Frontal cortex (tissue), 4 donors: ENCODE measurements around the gene CENPX. TPM values are rescaled to one million over a fixed set of nuclear protein-coding genes. Genes with fewer than 3 reads are reported as not detected.
A peak's percentile ranks its signal among the peaks of the same experiment; 100 is the strongest.
"Not testable (repeated sequence)": the region's sequence is repeated elsewhere in the genome, so short reads cannot be mapped to it uniquely, and the experiment has no call there.

Experiments
- DNase-seq, 2 donors: peaks; one replicate each; pipeline ENCODE4 v3.0.0; 2012; ENCODE audit warnings: low spot score in 2 of 2
- FAIRE-seq: peaks from 2 replicates; lab custom pipeline; 2012; peaks lifted over from hg19 to GRCh38; lab: Jason Lieb, UNC
- total RNA-seq: library from RNA; depleted of rRNA; stranded (reverse); fragments of >200 nt; gene quantifications from one replicate; pipeline ENCODE4 v1.2.3, GENCODE V29; 2014
- donor health status: control.
- donor health status: control.
- donor health status: control.

Gene CENPX
- total RNA-seq, 1 donor from 2014 or later, result 31.0 TPM

DNA sequence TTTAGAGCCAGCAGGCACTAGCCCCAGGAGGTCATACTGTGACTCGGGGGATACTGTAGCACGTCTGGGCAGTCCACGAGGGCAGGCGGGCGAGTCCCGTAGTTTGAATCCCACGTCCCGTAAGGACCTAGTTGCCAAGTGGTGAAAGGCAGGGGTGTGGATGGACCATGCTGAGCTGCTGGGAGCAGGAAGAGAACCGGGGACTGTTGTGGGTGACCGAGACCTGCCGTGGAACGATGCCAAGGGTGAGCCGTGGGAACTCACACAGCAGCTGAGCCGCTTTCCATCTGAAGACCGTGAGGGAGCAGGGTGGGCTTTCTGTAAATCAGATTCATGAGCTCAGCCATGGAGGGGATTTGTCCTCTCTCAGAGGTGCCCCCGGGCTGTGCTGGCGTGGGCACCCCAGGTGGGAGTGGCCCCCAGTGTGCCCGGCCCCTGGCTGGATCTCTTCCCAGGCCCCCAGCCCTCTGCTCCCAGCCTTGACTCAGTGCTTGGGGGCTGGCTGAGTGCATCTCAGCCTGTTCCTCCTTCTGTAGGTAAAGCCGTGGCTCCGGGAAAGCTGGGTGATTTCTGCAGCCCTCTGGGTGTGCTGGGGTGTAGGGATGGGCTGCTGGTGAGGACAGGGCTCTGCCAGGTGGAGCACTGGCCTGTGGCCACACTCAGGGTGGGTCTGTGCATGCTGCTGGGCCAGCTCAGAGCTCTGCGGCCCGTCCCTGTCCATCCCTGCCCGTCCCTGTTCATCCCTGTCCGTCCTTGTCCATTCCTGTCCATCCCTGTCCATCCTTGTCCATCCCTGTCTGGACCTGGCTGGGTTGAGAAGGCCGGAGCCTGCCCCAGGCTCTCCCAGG, 31.6 kb downstream of the CENPX start:
- FAIRE-seq, result no peak

DNA sequence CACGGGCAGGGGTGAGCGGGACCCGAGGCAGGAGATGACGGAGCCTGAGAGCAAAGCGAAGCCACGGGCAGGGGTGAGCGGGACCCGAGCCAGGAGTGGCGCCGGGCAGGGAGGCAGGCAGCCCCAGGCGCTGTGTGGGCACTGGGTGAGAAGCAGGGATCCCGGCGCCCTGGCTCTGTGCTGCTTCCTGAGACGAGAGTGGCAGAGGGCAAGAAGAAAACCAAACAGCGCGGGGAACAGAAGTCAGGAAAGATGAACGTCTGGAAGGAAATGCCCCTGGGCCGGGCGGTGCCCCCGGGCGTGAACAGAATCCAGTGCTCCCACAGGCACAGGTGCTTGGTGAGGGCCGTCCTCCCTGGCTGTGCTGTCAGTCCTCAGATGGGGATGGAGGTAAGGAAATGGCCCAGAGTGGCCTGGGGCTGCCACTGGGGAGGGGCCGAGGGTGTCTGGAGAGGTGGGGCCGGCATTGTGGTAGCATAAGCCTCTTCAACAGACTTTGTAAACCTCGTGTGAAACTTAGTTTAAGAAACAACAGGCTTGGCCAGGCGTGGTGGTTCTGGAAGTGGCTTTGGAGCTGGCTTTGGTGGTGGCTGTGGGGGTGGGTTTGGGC, 35.4 kb downstream of the CENPX start:
- DNase-seq, result no peak
- no peak for FAIRE-seq

More for the DNA sequence above, 31.6 kb downstream of the CENPX start:
- no peak for DNase-seq

DNA sequence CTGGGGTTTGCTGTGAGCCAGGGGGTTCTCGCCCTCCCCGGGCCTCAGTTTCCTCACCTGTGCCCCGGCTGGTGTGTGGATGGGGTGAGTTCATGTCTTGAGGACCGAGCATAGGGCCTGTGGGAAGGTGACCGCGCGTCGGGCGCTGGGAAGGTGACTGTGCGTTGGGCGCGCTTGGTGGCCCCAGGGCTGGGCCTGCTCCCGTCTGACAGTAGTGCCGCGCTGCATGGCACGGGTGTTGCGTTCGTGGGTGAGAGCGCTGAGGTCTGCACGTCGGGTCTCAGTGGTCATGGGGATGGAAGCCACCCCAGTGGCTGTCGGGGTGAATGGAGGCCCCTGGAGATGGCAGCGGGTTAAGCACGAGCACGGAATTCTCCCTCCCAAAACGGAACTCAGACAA, 36.1 kb downstream of the CENPX start:
- no peak for FAIRE-seq
- no peak for DNase-seq

DNA sequence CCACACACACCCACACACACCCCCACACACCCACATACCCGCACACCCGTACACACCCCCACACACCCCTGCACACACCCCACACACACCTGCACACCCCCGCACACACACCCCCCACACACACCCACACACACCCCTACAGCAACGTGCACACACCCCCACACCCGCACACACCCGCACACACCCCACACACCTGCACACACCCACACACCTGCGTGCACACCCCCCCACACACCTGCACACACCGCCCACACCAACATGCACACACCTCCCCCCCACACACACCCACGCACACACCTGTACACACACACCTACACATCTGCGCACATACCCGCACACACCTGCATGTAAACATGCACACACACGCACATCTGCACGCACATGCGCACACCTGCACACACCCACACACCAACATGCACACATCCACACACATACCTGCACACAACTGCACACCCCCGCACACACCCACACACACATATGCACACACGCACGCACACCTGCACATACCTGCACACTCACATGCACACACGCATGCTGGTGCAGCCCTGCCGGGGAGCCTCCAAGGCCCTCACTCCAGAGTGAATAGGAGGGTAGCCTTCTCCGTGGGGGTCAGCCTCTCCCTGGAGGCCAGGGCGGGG, 37.8 kb downstream of the CENPX start:
- FAIRE-seq (no peak), DNase-seq (no peak)

DNA sequence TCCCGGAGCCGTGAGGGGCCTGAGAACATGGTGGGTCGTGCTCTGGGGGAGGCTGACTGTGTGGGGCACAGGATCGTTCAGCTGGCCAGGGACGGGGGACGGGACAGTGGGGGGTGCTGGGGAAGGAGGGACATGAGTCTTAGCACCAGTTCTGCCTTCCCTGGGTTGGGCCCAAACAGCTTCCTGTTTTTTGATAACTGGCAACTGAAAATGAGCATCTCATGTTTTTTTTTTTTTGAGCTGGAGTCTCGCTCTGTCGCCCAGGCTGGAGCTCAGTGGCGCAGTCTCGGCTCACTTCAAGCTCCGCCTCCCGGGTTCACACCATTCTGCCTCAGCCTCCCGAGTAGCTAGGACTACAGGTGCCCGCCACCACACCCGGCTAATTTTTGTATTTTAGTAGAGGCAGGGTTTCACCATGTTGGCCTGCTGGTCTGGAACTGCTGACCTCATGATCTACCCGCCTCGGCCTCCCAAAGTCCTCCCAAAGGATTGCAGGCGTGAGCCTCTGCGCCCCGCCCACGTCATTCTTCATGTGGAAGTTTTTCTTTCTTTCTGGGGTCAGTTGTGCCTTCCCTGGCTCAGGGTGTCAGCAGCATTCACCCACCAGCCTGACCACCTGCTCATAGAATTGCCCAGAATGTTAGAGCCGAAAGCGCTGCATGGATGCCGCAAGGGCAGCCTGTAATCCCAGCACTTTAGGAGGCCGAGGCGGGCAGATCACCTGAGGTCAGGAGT, 38.9 kb downstream of the CENPX start:
- no peak for DNase-seq
- no peak for FAIRE-seq

DNA sequence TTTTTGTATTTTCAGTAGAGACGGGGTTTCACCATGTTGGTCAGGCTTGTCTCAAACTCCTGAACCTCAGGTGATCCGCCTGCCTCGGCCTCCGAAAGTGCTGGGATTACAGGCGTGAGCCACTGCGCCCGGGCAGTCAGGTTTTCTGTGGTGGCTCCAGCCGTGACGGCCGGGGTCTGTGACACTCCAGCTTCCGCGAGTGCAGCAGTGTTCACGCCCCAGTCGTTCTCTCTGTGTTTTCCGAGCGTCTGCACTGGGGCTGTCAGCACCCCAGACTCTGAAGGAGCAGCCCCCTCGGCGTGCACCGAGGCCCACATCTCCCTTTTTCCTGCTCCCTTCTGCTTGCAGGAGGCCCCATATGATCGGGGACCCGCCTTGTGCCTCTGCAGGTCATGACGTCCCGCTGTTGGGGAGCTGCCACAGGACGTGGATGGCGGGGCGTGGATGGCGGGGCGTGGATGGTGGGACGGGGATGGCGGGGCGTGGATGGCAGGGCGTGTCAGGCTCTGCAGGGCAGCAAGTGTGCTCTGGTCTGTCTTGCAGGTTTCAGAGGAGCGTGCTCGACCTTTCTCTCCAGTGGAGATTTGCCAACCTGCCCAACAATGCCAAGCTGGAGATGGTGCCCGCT, 39.6 kb downstream of the CENPX start:
- DNase-seq, result no peak
- no peak for FAIRE-seq

DNA sequence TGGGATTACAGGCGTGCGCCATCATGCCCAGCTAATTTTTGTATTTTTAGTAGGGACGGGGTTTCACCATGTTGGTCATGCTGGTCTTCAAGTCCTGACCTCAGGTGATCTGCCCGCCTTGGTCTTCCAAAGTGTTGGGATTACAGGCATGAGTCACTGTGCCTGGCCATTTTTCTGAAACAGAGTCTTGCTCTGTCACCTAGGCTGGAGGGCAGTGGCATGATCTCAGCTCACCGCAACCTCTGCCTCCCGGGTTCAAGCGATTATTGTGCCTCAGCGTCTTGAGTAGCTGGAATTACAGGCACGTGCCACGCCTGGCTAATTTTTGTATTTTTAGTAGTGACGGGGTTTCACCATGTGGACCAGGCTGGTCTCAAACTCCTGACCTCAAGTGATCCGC, 41.2 kb downstream of the CENPX start:
- FAIRE-seq, DNase-seq: not testable (repeated sequence)

DNA sequence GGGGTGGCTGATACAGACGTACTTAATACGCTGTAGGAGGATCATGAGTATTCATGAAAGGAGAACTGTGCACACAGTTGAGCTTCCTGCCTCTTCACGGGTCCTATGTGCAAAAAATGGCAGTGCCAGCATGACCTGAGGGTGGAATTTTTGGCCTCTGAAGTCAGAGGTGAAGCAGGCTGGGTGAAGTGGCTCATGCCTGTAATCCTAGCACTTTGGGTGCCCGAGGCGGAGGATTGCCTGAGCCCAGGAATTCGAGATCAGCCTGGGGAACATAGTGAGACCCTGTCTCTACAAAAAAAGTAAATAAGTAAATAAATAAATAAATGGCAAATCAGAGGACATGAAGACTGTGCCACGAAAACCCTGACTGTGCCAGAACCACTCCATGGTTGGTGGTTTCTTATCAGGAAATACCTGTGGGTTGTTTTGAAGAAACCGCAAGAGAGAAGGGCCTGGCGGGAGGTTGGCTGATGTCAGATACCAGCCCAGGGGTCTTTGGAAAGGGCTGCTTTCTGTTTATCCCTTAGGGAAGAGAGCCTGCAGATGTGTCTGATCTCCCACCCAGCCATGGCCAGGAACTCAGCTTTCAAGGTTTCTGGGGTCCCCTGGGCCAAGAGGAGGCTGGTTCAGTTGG, 41.9 kb downstream of the CENPX start:
- DNase-seq (no peak), FAIRE-seq (no peak)

DNA sequence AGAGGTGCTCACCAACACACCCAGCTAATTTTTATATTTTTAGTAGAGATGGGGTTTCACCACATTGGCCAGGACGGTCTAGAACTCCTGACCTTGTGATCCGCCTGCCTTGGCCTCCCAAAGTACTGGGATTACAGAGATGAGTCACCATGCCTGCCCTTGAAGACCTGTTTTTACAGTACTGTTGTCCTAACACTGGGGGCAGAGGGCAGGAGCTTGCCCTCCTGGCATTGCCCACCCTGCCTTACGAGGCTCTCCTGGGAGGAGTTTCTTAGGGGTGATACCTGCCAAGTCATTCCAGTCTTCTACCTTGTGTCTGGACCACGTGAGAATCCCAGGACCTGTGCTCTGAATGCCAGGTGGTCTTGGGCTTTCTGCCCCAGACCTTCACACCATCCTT, 42.6 kb downstream of the CENPX start:
- no peak for FAIRE-seq

DNA sequence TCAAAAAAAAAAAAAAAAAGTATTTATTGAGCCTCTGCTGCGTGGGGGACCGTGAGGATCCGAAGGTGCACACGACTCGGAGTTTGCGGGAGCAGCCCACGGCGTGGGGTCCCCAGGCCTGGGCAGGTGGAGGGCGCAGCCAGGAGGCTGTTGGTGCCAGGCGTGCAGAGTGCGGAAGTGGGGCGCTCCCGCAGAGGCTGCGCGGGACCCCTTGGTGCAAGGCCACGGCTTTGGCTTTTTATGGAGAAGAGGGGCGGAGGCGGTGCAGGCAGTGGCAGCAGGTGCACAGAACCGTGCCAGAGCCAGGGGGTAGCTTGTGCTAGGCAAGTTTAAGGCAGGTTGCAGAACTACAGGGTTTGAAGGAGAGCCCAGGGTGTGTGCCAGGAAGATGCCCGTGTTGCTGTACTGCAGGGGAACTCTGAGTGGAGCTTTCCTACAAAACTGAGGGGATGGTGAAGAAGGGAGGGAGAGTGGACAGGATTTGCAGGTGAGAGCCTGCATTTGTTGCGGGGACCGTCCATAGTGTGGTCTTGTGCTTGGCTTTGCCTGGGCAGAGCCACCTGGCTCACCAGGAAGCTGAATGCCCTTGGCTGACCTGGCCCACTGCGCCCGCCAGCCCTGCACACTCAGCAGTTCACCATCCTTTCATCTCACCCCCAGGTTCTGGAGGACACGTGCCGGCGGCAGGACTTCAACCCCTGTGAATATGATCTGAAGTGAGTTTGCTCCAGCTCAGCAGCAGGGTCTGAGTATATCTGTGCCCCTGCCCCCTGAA, 44.0 kb downstream of the CENPX start:
- FAIRE-seq (no peak), DNase-seq (no peak)

More for the DNA sequence above, 42.6 kb downstream of the CENPX start:
- DNase-seq, result no peak

DNA sequence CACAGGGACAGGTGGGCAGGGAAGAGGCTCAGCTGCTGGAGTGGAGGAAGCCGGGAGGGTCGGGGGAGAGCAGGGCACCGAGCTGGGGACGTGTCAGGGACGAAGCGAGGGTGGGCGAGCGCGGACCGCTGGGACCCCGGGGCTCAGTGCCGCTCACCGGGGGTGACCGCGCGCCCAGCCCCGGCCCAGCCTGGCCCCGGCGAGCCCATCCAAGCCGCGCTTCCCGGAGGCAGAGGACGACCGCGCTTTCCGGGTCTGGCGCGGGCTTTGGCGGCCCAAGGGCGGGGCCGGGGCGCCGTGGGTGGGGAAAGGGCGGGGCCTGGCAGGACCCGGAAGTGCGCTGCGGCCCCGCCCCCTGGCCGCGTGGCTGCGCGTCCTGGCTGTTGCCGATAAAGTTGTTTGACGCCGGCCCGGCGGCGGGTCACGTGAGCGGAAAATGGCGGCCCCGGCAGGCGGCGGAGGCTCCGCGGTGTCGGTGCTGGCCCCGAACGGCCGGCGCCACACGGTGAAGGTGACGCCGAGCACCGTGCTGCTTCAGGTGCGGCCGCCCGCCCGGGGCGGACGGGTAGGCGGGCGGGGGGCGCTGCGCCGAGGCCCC, 45.4 kb downstream of the CENPX start, which contains the start of gene ASPSCR1:
Gene ASPSCR1 (plus strand): TSS at position 419 of the 598 bp plus-strand sequence. CDS start 18 bp downstream, at position 437.
- FAIRE-seq (no peak), DNase-seq (peak; percentile 96 to 97)

DNA sequence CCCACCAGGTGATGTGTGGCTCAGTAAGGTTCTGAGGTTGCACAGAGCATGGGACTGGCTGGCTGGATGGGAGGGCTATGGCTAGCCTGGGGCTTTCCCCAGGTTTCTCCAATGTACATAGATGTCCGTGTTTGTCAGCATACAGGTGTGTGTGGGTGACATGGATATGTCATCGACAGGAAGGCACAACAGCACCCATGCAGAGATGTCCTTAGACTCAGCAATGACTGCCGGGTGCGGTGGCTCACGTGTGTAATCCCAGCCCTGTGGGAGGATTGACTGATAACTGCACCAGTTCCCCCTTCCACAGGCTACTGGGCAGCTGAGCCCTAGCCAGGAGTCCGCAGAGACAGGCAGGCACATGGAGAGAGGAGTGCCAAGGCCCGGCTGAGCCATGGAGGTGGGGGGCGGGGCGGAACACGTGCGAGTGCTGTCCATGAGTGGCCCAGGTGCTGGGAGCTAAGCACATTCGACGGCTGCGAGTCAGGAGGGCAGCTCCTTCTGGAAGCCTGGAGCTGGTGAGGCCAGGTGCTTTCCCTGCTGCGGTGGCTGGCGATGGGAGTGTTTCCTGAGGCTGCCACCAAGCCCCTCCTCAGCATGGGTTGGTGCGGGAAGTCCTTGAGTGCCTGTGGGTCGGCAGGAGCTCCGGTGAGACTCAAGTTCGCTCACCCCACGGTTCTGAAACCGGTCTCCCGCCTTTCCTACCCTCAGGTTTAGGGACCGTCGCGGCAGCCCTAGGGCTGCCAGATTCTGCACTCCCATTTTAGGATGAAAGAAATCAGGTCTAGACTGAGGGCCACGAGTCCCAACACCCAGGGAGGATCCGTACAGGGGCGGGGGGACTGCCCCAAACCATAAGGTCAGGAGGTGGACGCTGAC, 46.1 kb downstream of the CENPX start:
- no peak for FAIRE-seq
- no peak for DNase-seq

DNA sequence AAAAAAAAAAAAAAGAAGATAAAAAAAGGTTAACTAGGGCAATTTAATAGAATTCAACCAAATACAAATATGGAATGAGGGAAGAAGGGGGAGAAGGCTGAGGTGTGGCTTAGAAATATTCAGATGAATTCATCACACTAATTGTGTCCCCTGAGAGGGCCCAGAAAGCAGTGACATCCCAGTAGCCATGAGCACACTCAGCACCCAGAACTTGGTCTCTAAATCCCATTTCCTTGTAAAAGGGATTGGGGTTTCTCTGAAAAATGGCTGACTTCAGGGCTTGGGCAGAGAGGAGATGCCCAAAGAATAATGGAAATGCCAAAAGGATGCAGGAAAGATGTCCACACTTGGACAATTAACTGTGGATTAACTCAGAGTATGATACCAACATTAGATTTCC, 49.2 kb downstream of the CENPX start:
- FAIRE-seq, result no peak

DNA sequence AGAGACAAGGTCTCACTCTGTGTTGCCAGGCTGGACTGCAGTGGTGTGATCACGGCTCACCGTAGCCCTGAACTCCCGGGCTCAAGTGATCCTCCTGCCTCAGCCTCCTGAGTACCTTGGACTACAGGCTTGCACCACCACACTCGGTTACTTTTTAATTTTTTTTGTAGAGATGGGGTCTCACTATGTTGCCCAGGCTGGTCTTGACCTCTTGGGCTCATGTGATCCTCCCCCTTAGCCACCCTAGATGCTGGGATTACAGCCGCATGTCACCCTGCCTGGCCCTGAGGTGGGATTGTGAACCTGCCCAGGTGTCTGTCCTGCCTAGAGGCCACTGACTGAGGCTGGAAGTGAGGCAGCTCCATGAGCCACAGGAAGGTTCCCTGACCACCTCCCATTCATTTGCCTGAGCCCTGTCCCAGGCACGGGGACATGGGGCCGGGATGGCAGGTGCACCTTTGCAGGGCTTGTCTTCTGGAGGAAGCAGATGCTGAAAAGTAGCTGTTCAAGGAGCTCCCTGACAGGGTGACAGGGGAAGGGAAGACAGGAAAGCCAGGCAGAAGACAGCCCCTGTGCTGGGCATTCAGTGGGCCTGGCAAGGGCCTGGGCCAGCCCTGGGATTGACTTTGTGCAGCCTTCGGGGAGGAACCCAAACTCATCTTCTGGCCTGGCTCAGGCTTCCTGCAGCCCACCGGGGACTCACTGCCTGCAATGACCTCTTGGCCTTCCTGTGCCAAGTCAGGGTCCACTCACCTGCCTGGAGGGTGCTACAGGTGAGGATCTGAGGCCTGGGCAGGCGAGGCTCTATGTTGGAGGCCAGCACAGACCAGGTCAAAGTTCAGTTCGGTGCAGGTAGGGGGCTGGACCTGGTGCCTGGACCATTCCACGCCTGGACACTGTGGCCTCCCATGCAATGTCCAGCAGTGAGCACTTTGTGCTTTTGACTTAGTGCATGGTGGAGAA, 53.5 kb downstream of the CENPX start:
- no peak for FAIRE-seq
- DNase-seq, result no peak

More for the DNA sequence above, 49.2 kb downstream of the CENPX start:
- no peak for DNase-seq
